ENCODE data around the gene HEG1.

Gene HEG1

GRCh38 chr3:124969190-124969589 is 86.6 kb downstream of the HEG1 start:
- no peak overlapping the region for H3K4me2 ChIP-seq (ENCODE audit: low read depth, low read length, poor library complexity, severe bottlenecking)
- H3K9me3 ChIP-seq (ENCODE audit: insufficient read depth, low read length): no peaks in the 10 kb centered on the region
- H2AFZ ChIP-seq (ENCODE audit: low read depth, low read length, severe bottlenecking): no peak overlapping the region
- H3K27ac ChIP-seq (ENCODE audit: low read depth, low read length): no peak overlapping the region
- H3F3A ChIP-seq (ENCODE audit: insufficient read depth): no peaks in the 10 kb centered on the region
- H3K79me2 ChIP-seq (ENCODE audit: insufficient read depth, low read length): no peaks in the 10 kb centered on the region
- no peak overlapping the region for H3K4me3 ChIP-seq (ENCODE audit: insufficient read depth, low read length, poor library complexity, severe bottlenecking)
- no peak overlapping the region for H3K9ac ChIP-seq (ENCODE audit: low read length)
- no peaks in the 10 kb centered on the region for H4K20me1 ChIP-seq (ENCODE audit: low read depth, low read length)
- no peaks in the 10 kb centered on the region for H3K9me2 ChIP-seq (replicated peaks; ENCODE audit: insufficient read depth, low read length)
- H3K36me3 ChIP-seq (ENCODE audit: low read length): no peaks in the 10 kb centered on the region
- no peak for TF ChIP-seq EZH2phosphoT487 (conservative IDR thresholded peaks at IDR 0.05; ENCODE audit: low read length)
- TF ChIP-seq, protein P1, sequence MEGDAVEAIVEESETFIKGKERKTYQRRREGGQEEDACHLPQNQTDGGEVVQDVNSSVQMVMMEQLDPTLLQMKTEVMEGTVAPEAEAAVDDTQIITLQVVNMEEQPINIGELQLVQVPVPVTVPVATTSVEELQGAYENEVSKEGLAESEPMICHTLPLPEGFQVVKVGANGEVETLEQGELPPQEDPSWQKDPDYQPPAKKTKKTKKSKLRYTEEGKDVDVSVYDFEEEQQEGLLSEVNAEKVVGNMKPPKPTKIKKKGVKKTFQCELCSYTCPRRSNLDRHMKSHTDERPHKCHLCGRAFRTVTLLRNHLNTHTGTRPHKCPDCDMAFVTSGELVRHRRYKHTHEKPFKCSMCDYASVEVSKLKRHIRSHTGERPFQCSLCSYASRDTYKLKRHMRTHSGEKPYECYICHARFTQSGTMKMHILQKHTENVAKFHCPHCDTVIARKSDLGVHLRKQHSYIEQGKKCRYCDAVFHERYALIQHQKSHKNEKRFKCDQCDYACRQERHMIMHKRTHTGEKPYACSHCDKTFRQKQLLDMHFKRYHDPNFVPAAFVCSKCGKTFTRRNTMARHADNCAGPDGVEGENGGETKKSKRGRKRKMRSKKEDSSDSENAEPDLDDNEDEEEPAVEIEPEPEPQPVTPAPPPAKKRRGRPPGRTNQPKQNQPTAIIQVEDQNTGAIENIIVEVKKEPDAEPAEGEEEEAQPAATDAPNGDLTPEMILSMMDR (IDR thresholded peaks at IDR 0.05; ENCODE audit: insufficient read depth, low read length, poor library complexity, severe bottlenecking): no peak
- no peaks in the 10 kb centered on the region for H3K27me3 ChIP-seq (ENCODE audit: low read length)

- Histone ChIP-seq H2AFZ (ENCODE audit: low read depth, low read length, severe bottlenecking) (no peak overlapping the region), H3K9me3 (ENCODE audit: insufficient read depth, low read length) (no peaks in the 10 kb centered on the region), H3K36me3 (ENCODE audit: low read length) (no peaks in the 10 kb centered on the region), H3K27me3 (ENCODE audit: low read length) (no peaks in the 10 kb centered on the region), H3F3A (ENCODE audit: insufficient read depth) (no peaks in the 10 kb centered on the region), H3K4me2 (ENCODE audit: low read depth, low read length, poor library complexity, severe bottlenecking) (no peak overlapping the region), H4K20me1 (ENCODE audit: low read depth, low read length) (no peaks in the 10 kb centered on the region), H3K4me3 (ENCODE audit: insufficient read depth, low read length, poor library complexity, severe bottlenecking) (no peak overlapping the region), H3K9ac (ENCODE audit: low read length) (no peak overlapping the region), H3K9me2 (replicated peaks; ENCODE audit: insufficient read depth, low read length) (no peaks in the 10 kb centered on the region), H3K79me2 (ENCODE audit: insufficient read depth, low read length) (no peaks in the 10 kb centered on the region), H3K27ac (ENCODE audit: low read depth, low read length) (no peak overlapping the region)
- TF ChIP-seq, protein P1 (IDR thresholded peaks at IDR 0.05; ENCODE audit: insufficient read depth, low read length, poor library complexity, severe bottlenecking): no peak
- TF ChIP-seq EZH2phosphoT487 (conservative IDR thresholded peaks at IDR 0.05; ENCODE audit: low read length): no peak
Measured at GRCh38 chr3:124967964-124968363, 87.8 kb downstream of the HEG1 start.

DNA sequence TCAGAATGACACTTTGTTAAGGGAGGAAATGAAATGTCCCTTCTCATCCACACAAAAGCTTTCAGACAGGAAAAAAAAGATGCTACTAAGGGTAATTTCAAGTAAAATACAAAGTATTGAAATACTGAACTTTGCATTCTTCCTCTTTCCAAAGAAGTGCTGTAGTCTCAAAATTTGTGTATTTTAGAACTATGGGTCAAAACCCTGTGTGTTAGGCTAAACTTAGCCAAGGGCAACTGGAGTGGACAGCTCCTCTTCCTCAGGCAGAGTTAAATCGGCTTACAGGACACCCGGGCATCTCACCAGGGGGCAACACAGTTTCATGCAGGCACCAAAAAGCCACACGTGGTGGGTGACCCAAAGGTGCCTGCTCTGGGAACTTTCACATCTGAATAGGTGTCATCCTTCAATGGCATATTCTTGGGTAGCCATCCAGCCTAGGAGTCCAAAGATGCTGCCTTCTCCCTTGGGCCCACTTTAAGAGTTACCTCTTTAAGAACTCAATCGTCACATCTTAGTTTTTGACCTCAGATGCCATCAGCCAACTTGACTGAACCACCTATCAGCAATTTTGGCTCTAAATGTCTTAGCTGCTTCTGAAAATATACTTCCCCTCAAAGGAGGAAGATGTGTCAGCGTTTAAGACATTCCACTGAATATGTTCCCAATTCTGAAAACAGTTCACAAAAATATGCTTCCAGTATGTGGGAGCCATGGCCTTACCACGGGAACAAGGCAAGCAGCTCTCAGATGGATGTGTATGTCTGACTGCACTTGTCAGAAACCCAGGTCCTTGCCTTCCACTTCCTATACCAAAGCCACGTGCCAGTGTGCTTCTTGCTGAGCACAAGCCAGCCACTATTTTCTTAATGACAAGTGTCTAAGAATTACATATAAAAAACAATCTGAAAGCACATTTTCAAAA is 89.0 kb downstream of the HEG1 start:
- H3K9ac ChIP-seq (ENCODE audit: low read length): no peak overlapping the region
- no peaks in the 10 kb centered on the region for H4K20me1 ChIP-seq (ENCODE audit: low read depth, low read length)
- TF ChIP-seq EZH2phosphoT487 (conservative IDR thresholded peaks at IDR 0.05; ENCODE audit: low read length): no peak
- no peak overlapping the region for H2AFZ ChIP-seq (ENCODE audit: low read depth, low read length, severe bottlenecking)
- no peak overlapping the region for H3K27ac ChIP-seq (ENCODE audit: low read depth, low read length)
- H3F3A ChIP-seq (ENCODE audit: insufficient read depth): no peaks in the 10 kb centered on the region
- H3K36me3 ChIP-seq (ENCODE audit: low read length): no peaks in the 10 kb centered on the region
- H3K4me3 ChIP-seq (ENCODE audit: insufficient read depth, low read length, poor library complexity, severe bottlenecking): no peak overlapping the region
- no peaks in the 10 kb centered on the region for H3K9me2 ChIP-seq (replicated peaks; ENCODE audit: insufficient read depth, low read length)
- H3K27me3 ChIP-seq (ENCODE audit: low read length): no peaks in the 10 kb centered on the region
- no peaks in the 10 kb centered on the region for H3K79me2 ChIP-seq (ENCODE audit: insufficient read depth, low read length)
- H3K4me2 ChIP-seq (ENCODE audit: low read depth, low read length, poor library complexity, severe bottlenecking): no peak overlapping the region
- no peaks in the 10 kb centered on the region for H3K9me3 ChIP-seq (ENCODE audit: insufficient read depth, low read length)

- Histone ChIP-seq H3K9me2 (replicated peaks; ENCODE audit: insufficient read depth, low read length) (no peaks in the 10 kb centered on the region), H2AFZ (ENCODE audit: low read depth, low read length, severe bottlenecking) (no peak overlapping the region), H3F3A (ENCODE audit: insufficient read depth) (no peaks in the 10 kb centered on the region), H3K79me2 (ENCODE audit: insufficient read depth, low read length) (no peaks in the 10 kb centered on the region), H3K9me3 (ENCODE audit: insufficient read depth, low read length) (no peaks in the 10 kb centered on the region), H3K4me2 (ENCODE audit: low read depth, low read length, poor library complexity, severe bottlenecking) (no peak overlapping the region), H3K36me3 (ENCODE audit: low read length) (no peaks in the 10 kb centered on the region), H4K20me1 (ENCODE audit: low read depth, low read length) (no peaks in the 10 kb centered on the region), H3K27me3 (ENCODE audit: low read length) (no peaks in the 10 kb centered on the region), H3K27ac (ENCODE audit: low read depth, low read length) (no peak overlapping the region), H3K9ac (ENCODE audit: low read length) (no peak overlapping the region), H3K4me3 (ENCODE audit: insufficient read depth, low read length, poor library complexity, severe bottlenecking) (no peak overlapping the region)
- TF ChIP-seq EZH2phosphoT487 (conservative IDR thresholded peaks at IDR 0.05; ENCODE audit: low read length): no peak
- TF ChIP-seq, protein P1 (IDR thresholded peaks at IDR 0.05; ENCODE audit: insufficient read depth, low read length, poor library complexity, severe bottlenecking): no peak
Measured at GRCh38 chr3:124965413-124965812, 90.4 kb downstream of the HEG1 start.

Measured in SU-DHL-6 (cell line).